NCI-H1694 (cell line): ENCODE results near the gene INTU.
"Not testable (repeated sequence)": the region's sequence is repeated elsewhere in the genome, so short reads cannot be mapped to it uniquely, and the experiment has no call there.

ENCODE experiments used
- DNase-seq: peaks from one replicate; lab custom pipeline; 2025; lab: John Stamatoyannopoulos, UW

Gene INTU

DNA sequence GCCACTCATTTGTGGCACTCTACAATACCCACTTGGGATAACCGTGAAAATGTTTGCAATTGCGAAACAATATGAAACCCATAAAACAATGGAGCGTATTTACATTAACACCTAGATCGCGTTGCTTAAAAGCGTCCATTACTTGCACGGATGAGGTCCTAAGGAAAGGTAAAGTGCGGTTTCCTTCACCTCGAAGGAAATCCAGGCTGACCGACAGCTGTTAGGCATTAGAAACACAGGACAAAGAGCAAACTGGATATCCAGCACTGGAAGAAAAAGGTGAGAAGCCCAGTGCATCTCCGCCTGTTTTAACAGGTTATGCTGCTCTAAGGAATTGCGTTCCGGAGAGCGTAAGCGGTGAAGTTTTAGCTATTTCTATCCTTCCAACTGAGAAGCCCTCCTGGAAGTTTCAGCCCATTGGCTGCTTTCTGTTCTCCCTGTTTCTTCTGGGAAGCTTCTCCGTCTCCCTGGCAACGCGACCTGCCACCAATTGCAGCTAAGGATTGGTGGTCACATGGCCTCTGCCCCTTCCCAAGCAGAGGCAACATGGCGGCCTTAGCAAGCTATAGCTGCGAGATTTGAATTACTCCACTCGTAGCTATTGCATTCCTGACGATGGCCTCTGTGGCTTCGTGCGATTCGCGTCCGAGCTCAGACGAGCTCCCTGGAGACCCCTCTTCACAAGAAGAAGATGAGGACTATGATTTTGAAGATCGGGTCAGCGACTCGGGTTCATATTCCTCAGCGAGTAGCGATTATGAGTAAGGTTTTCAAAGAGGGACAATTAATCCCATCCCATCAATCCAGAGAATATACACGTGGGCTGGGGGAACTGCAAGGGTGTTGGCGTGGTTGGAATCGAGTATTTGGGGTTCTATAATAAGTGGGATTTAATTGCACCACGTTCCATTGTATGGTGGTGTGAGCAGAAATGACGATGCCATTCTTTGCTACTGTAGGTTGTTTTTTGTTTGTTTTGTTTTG, at the start of gene INTU:
Gene INTU (plus strand): TSS at position 538 of the 984 bp plus-strand sequence. CDS start 78 bp downstream, at position 616.
- DNase-seq = peak; percentile 83

DNA sequence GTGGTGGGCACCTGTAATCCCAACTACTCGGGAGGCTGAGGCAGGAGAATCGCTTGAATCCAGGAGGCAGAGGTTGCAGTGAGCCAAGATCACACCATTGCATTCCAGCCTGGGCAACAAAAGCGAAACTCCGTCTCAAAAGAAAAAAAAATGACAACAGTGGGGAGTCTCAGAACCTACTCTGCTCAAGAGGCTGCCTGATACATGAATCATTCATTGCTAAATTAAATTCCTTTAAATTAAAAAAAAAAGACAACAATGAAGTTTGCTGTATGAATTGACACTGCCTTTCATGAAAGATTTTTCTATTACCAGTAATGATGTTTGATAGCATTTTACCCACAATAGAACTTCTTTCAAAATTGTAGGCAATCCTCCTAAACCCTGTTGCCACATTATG, 46.3 kb upstream of the INTU start:
- DNase-seq = not testable (repeated sequence)

DNA sequence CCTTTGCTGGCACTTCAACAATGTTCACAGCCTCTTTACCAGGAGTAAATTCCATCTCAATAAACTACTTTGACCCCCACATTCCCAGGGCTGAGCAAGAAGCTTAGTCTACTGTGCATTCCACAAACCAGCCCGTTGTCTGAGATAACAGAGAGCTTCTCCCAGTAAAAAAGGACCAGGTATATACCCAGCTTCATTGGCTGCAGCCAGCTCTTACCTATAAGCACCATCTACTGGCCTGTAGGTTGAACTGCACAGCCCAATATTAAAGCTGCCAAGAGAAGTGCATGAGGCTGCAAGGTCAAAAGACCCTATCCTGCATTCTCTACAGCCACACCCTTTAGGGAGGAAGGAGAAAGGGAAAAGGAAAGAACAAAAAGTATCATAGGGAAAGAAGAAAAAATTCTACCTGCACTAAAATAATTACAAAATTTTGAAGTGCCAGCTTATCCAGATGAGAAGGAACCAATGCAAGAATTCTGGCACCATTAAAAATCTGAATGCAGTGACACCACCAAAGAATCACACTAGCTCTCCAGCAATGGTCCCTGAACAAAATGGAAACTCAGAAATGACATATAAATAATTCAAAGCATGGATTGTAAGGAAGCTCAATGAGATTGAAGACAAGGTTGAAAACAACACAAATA, 45.7 kb upstream of the INTU start:
- DNase-seq = peak; percentile 4

DNA sequence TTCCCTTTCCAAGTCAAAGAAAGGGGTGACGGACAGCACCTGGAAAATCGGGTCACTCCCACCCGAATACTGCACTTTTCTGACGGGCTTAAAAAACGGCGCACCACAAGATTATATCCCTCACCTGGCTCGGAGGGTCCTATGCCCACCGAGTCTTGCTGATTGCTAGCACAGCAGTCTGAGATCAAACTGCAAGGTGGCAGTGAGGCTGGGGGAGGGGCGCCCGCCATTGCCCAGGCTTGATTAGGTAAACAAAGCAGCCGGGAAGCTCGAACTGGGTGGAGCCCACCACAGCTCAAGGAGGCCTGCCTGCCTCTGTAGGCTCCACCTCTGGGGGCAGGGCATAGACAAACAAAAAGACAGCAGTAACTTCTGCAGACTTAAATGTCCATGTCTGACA, 43.6 kb upstream of the INTU start:
- DNase-seq = not testable (repeated sequence)

DNA sequence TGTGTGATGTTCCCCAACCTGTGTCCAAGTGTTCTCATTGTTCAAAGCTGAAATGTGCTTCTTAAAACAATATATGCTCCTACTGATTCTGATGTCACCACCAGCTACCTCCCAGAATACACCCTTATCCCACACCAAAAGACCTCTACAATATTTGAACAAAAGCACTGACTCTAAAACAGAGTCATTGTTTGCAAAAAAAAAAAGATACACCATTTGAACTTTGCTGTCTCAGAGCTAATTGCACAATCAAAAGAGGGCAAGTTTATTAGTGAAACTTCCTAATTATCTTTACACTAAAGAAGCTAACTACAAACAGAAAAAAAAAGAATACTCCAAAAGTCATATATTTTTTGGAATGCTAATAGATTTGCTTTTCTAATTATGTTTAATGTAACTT, 34.1 kb upstream of the INTU start:
- no peak for DNase-seq

DNA sequence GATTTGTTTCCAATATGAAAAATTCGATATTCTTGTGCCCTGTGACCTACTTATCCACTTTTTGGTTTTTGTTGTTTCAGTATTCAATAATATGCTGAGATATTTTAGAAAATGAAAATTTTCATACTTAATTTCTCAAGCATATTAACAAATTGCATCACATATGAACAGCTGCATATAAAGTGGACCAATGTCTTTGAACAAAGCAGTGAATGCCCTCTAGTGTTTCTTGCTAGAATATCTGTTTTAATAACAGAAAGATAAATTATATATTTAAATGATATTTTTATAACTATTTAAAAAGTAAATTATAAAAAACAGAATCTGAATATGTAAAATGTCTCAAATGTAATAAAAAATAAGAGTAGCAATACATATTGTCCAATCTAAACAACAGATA, 31.7 kb upstream of the INTU start:
- DNase-seq = no peak

DNA sequence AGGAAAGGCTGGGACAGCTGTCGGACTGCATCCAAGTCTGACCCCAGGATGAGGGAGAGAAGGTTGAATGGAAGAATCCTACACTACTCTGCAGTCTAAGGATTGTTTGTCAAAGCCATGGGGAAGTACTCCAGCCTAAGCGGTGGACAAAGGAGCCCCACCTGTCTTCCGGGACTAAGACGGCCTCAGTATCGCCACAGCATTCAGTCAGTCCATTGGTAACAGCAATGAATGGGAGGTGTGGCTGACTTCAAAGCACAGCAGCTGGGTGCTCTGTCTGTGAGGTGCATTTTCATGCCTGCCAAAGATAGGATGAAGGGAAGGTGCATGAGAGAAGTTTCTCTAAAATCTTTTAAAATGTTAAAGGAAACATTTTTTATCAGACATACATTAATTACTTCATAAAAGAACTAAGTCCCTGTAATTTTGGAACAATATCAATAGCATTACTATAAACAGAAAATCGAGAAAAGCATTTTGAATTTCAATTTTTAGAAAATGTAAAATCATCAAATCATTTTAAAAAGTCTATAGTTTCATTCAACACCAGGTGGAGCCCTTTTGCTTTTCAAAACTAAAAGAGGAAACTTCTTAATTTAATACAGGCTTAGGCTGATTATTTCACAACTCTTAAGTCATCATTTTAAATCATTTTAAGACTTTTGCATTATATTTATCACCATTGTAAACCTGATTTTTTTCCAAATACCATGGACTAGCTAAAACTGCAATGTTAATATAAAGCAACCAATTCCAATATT, 27.6 kb upstream of the INTU start:
- DNase-seq = peak; percentile 15

DNA sequence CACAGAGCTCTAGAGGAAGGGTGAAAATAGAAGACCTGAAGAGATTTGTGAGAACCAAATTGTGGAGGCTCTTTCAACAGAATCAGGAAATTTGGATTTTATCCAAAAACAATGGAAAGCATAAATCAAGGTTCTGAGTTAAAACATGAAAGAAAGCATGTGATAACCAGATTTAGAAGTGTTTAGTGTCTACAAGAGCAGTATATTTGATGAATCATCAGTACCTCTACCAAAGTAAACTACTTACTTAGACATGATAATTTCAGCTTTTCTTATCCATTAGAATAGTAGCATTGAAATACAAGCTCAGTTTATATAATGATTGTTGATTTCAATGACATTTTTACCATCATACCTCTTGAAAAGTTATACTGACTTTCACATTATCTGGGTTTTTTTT, 25.9 kb upstream of the INTU start:
- DNase-seq = no peak

DNA sequence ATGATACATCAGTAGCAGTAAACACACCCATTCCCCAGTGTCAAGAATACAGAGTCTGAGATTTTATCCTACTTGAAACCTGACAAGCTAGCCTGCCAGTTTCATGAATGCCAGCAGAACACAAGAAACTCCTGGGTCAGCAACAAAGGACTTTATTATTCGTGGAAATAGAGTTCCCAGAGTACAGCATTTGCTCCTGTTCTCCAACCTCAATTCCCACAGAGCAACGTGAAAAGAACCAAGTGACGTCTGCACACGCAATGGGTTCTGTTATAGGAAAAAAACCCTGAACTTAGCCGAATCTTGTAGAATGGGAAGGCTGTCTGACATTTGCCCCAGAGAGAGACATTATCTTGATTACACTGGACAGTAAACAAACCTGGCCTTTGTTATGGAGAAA, 23.3 kb upstream of the INTU start:
- no peak for DNase-seq

DNA sequence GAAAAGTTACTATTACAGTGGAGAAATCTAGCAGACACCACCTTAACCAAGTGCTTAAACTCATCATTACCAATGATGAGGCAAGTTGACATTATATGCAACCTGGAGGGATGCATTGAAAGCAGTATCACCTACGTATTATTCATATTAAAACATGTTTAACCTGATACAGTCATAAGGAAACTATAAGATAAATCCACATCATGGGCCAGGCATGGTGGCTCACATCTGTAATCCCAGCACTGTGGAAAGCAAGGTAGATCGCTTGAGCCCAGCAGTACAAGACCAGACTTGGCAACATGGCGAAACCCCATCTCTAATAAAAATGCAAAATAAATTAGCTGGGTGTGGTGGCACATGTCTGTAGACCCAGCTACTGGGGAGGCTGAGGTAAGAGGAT, 22.3 kb upstream of the INTU start:
- no peak for DNase-seq

DNA sequence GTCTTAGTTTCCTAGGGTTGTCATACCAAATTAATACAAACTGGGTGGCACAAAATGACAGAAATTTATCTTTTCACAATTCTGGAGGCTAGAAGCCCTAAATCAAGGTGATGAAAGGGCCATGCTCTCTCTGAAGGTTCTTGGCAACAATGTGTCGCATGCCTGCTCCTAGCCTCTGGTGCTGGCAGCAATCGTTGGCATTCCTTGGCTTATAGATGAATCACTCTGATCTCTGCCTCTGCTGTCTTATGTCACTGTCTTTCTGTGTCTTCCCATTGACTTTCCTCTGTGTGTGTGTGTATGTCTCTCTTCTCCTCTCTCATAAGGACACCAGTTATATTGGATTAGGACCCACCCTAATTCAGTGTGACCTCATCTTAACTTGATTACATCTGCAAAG, 15.9 kb upstream of the INTU start:
- no peak for DNase-seq

DNA sequence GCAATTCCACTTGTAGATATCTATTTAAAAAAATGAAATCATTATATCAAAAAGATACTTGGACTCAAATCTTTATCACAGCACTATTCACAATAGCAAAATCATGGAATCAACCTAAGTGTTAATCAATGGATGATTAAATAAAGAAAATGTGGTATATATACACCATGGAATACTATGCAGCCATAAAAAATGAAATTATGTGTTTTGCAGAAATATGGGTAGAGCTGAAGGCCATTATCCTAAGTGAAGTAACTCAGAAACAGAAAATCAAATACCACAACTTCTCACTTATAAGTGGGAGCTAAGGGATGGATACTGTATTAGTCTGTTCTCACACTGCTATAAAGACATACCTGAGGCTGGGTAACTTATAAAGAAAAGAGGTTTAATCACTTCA, 14.3 kb upstream of the INTU start:
- DNase-seq = no peak

DNA sequence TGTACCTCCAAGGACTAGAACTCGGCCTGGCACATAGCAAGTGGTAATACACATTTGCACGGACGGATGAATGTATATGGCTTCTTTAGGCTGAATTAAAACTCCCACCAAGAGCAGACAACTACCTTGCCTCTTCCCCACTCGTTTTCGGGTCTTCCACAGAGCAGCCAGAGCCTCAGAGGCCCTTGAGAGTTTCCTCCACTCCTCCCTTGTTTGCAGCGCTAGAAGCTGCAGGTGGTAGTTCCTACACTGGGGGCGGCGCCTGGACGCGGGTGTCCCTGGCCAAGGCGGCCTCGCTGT, 10.2 kb upstream of the INTU start:
- DNase-seq = no peak

DNA sequence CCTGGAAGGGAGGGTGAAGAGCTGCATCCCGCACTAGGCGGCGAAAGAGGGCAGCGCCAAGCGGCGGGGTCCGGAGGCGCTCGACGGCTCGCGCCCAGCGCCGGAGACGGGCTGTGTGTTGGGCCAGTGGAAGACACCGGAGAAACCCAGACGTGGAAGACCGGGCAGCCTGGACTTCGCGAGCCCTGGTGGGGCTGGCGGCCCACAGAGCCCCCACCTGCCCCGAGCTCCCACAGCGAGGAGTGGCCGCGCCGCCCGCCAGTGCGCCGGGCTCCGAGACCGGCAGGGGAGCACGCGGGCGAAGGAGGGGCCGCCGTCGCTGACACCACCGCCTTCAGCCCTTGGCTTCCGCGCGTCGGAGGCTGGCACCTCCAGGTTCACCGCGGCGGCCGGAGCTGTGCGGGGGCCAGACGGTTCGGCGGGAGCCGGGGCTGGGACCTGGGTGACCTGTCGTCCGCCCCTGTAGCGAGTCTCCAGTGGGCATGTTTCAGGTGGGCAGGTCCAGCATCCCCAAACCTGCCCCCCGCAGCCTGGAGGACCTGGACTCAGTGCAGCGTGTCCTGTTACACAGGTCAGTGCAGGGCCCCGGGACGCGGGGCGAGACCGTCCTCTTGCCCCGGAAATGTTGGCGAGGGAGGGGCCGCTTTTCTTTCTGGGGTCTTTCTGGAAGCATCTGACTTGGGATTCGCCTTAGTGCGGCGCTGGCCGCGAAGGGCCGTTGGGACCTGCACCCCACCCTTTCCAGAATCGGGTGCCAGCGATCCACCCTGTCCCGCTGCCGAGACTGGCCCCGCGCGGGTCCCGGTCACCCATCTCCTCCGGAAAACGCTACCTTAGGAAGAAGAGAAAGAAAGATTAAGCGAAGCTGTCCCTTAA, 9.6 kb upstream of the INTU start:
- DNase-seq = no peak

DNA sequence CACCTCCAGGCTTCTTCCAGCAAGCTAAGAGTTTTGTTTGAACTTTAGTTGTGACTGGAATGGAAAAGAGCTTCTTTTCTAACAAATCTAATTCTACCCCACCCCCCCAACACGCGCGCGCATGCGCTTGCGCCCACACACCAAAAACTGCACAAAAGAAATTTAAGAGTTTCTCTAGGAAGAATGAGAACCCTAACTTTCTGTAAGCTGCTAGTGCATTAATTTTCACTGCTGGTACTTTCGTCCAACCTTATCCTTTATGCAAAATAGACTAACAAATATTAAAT, 9.0 kb upstream of the INTU start:
- no peak for DNase-seq

DNA sequence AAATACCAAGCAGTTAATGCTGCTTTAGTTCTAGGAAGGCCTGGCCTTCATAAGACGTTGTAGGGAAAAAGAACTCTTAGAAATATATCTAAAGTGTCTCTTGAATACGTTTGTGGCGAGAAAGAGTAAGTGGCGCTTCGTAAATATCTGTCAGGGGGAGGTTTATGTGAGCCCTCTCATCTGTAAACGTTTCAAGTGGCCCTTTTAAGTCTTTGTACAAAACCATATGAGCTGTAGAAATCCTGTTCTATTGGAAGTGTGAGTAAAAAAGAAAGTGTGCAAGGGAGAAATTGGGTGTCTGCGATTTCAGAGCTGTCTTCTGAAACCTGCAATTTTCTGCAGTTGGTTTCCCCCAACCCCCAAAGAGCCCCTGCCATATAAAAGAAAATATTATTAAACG, 8.6 kb upstream of the INTU start:
- DNase-seq = no peak

DNA sequence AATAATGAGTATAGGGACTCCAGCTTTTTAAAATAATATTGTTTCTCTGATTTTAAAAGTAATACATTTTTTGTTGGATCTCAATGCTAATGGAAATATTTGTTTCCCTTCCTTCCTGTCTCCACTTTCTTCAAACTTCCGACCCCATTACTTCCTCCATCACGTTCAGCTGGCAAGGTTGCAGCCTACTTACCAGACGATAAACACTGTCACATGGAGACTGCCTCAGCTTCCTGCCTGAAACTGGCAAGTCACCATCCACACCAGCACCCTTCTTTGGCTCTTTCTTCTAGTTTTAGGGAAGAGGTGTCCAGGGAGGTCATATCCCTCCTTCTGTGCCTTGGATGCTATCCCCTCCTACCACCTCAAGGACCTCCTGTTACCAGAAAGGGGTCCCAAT, 3.4 kb upstream of the INTU start:
- DNase-seq = no peak

DNA sequence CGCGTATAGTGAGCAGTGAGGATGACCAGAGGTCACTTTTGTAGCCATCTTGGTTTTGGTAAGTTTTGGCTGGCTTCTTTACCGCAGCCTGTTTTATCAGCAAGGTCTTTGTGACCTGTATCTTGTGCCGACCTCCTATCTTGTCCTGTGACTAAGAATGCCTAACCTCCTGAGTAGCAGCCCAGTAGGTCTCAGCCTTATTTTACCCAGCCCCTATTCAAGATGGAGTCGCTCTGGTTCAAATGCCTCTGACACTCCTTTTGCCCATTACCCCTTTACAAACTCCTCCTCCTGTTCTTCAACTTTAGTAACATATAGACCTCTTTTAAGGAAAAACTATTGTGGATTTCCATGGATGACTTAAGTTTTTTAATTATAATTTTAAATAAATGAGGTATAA, 2.6 kb upstream of the INTU start:
- DNase-seq = no peak

DNA sequence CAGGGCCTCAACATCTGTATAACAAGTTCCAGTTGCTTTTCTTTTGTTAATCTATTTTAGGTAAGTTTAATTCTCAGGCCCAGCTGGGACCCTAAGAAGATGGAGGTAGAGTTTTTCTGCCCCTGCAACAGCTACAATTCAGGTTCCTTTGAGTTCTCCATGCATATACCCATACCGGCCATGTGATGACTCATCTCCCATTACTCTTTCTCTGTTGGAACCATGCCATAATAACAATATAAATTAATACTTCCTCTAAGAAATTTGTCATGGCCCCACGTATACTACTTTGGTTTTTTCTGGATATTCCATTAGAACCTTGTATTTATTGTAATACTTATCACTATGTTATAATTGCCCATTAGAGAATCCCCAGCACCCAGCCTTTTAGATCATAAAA, 1.3 kb upstream of the INTU start:
- DNase-seq = no peak

DNA sequence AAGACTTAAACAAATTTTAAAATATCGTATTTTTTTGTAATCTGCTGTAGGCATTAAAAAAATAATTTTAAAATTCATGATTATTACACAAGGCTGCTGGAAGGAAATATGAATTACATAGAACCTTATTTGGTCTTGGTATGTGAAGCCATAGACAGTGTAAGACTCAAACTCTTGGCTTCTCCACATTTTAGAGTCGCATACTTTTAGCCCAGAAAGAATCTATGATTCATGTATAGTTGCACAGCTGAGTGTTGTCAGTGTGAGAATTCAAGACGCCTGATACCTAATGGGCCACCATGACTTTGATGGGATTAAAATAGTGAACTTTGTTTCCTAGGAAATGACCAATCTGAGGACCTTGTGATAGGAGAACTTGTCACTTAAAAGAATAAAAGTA, 1.4 kb downstream of the INTU start:
- no peak for DNase-seq

DNA sequence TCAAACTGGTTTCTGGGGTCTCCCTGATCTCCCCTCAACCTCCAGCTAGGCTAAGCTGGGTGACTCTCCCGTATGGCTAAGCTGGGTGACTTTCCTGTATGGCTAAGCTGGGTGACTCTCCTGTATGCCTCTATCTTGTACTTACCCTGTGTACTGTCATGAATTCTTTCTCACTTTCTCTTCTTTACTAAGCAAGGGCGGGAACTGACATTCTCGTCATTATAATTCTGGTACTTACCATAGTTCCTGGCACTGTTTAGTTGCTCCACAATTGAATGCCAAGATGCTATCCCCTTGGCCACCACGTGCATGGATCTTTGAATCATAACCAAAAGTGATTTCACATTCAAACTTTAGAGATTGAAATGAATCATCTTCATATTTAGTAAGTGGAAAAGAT, 8.8 kb downstream of the INTU start:
- DNase-seq = no peak

DNA sequence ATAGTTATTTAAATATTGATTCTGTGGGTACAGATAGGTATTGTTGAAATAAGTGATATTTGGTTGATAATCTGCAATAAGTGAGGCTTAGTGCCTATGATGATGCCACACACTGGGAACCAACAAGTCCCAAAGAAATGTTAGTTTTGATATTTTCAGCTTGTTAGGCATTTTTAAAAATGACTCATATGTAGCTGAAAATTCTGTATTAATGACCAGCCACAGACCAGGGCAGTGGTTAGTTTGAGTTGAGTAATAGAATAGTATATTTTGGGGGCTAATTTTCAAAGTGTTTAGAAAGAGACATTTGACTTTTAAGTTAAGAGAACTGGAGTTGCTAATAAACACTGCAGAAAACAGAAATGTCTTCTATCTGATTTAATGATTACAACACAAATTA, 9.4 kb downstream of the INTU start:
- no peak for DNase-seq
